IPS-20b (cell line): Measurements from ENCODE around the gene MKNK1.

Source experiments
- H3K27ac ChIP-seq: one replicate; pipeline ENCODE4 v1.5.1; 2013; ENCODE audit warnings: low read length
- H3K27me3 ChIP-seq: 2 replicates; pipeline ENCODE4 v1.6.1; 2013; ENCODE audit warnings: mild to moderate bottlenecking, low read length, inconsistent platforms; ENCODE audit not compliant: insufficient read depth
- H3K36me3 ChIP-seq: 2 replicates; pipeline ENCODE4 v1.6.1; 2013; ENCODE audit warnings: low read depth, mild to moderate bottlenecking, inconsistent platforms, low read length, moderate library complexity; ENCODE audit not compliant: insufficient read depth
- H3K4me1 ChIP-seq: 2 replicates; pipeline ENCODE4 v1.6.1; 2013; ENCODE audit warnings: mild to moderate bottlenecking, control low read depth, inconsistent platforms, low read length, moderate library complexity; ENCODE audit not compliant: insufficient read depth
- H3K4me3 ChIP-seq: 2 replicates; pipeline ENCODE4 v1.5.1; 2013; ENCODE audit warnings: mild to moderate bottlenecking, low read length, inconsistent platforms
- H3K9ac ChIP-seq: 2 replicates; pipeline ENCODE4 v1.6.1; 2013; ENCODE audit warnings: low read depth, mild to moderate bottlenecking, inconsistent platforms, low read length, moderate library complexity
- H3K9me3 ChIP-seq: 2 replicates; pipeline ENCODE4 v1.6.1; 2013; ENCODE audit warnings: mild to moderate bottlenecking, low read depth, low read length, inconsistent platforms; ENCODE audit not compliant: insufficient read depth

MKNK1 gene

GRCh38 chr1:46569884-46570725 is 34.0 kb downstream of the MKNK1 start:
- H3K36me3 ChIP-seq: no peaks in the 10 kb centered on the region
- H3K4me3 ChIP-seq: no peak overlapping the region
- peaks cover 13% of the 10 kb centered on the region; the same call in 1 of the 2 replicates for H3K4me1 ChIP-seq
- H3K27me3 ChIP-seq: no peaks in the 10 kb centered on the region
- H3K9me3 ChIP-seq: no peaks in the 10 kb centered on the region
- H3K27ac ChIP-seq: no peak overlapping the region
- no peak overlapping the region for H3K9ac ChIP-seq

- no peak overlapping the region for H3K27ac ChIP-seq
- H3K4me1 ChIP-seq: peaks cover 11% of the 10 kb centered on the region; the same call in 1 of the 2 replicates
- no peak overlapping the region for H3K4me3 ChIP-seq
- no peaks in the 10 kb centered on the region for H3K27me3 ChIP-seq
- H3K9ac ChIP-seq: no peak overlapping the region
- no peaks in the 10 kb centered on the region for H3K36me3 ChIP-seq
- H3K9me3 ChIP-seq: no peaks in the 10 kb centered on the region
Measured at GRCh38 chr1:46569116-46569515, 35.0 kb downstream of the MKNK1 start.

- no peak overlapping the region for H3K27ac ChIP-seq
- H3K4me3 ChIP-seq: no peak overlapping the region
- no peaks in the 10 kb centered on the region for H3K36me3 ChIP-seq
- H3K4me1 ChIP-seq: peaks cover 11% of the 10 kb centered on the region; the same call in 1 of the 2 replicates
- no peaks in the 10 kb centered on the region for H3K9me3 ChIP-seq
- H3K9ac ChIP-seq: no peak overlapping the region
- H3K27me3 ChIP-seq: no peaks in the 10 kb centered on the region
Measured at GRCh38 chr1:46568461-46568891, 35.6 kb downstream of the MKNK1 start.

GRCh38 chr1:46563341-46563740 is 40.7 kb downstream of the MKNK1 start:
- Histone ChIP-seq H3K36me3 (no peaks in the 10 kb centered on the region), H3K27me3 (no peaks in the 10 kb centered on the region)

GRCh38 chr1:46562498-46562897 is 41.6 kb downstream of the MKNK1 start:
- Histone ChIP-seq H3K27ac (no peak overlapping the region), H3K27me3 (no peaks in the 10 kb centered on the region), H3K4me3 (no peak overlapping the region), H3K36me3 (no peaks in the 10 kb centered on the region), H3K9me3 (no peaks in the 10 kb centered on the region), H3K9ac (no peak overlapping the region), H3K4me1 (no peaks in the 10 kb centered on the region)

More at GRCh38 chr1:46563341-46563740, 40.7 kb downstream of the MKNK1 start:
- Histone ChIP-seq H3K27ac (no peak overlapping the region), H3K9ac (no peak overlapping the region), H3K4me1 (no peaks in the 10 kb centered on the region), H3K9me3 (no peaks in the 10 kb centered on the region), H3K4me3 (no peak overlapping the region)

- no peaks in the 10 kb centered on the region for H3K9me3 ChIP-seq
- no peak overlapping the region for H3K4me3 ChIP-seq
- H3K36me3 ChIP-seq: no peaks in the 10 kb centered on the region
- no peak overlapping the region for H3K27ac ChIP-seq
- no peak overlapping the region for H3K9ac ChIP-seq
- H3K4me1 ChIP-seq: no peaks in the 10 kb centered on the region
- no peaks in the 10 kb centered on the region for H3K27me3 ChIP-seq
Measured at GRCh38 chr1:46558966-46559365, 45.1 kb downstream of the MKNK1 start.

- Histone ChIP-seq H3K4me3 (no peak overlapping the region), H3K9me3 (no peaks in the 10 kb centered on the region), H3K27ac (no peak overlapping the region), H3K9ac (no peak overlapping the region), H3K27me3 (no peaks in the 10 kb centered on the region), H3K4me1 (no peaks in the 10 kb centered on the region), H3K36me3 (no peaks in the 10 kb centered on the region)
Measured at GRCh38 chr1:46558141-46558963, 45.7 kb downstream of the MKNK1 start.

GRCh38 chr1:46557403-46557802 is 46.7 kb downstream of the MKNK1 start:
- H3K4me3 ChIP-seq: no peak overlapping the region
- H3K4me1 ChIP-seq: no peaks in the 10 kb centered on the region
- H3K27me3 ChIP-seq: no peaks in the 10 kb centered on the region
- no peaks in the 10 kb centered on the region for H3K9me3 ChIP-seq
- H3K36me3 ChIP-seq: no peaks in the 10 kb centered on the region
- H3K27ac ChIP-seq: no peak overlapping the region
- H3K9ac ChIP-seq: no peak overlapping the region

- Histone ChIP-seq H3K27me3 (no peaks in the 10 kb centered on the region), H3K4me3 (no peak overlapping the region), H3K36me3 (no peaks in the 10 kb centered on the region), H3K9me3 (no peaks in the 10 kb centered on the region), H3K4me1 (no peaks in the 10 kb centered on the region), H3K9ac (no peak overlapping the region), H3K27ac (no peak overlapping the region)
Measured at GRCh38 chr1:46556822-46557221, 47.2 kb downstream of the MKNK1 start.

- Histone ChIP-seq H3K27me3 (peaks cover 6% of the 10 kb centered on the region), H3K4me3 (no peak overlapping the region), H3K27ac (no peak overlapping the region), H3K4me1 (no peaks in the 10 kb centered on the region), H3K9me3 (no peaks in the 10 kb centered on the region), H3K9ac (no peak overlapping the region), H3K36me3 (no peaks in the 10 kb centered on the region)
Measured at GRCh38 chr1:46555826-46556619, 48.0 kb downstream of the MKNK1 start.

- no peak overlapping the region for H3K27ac ChIP-seq
- H3K9ac ChIP-seq: no peak overlapping the region
- no peaks in the 10 kb centered on the region for H3K36me3 ChIP-seq
- H3K27me3 ChIP-seq: peaks cover 8% of the 10 kb centered on the region
- H3K4me3 ChIP-seq: no peak overlapping the region
- H3K9me3 ChIP-seq: no peaks in the 10 kb centered on the region
- H3K4me1 ChIP-seq: no peaks in the 10 kb centered on the region
Measured at GRCh38 chr1:46554597-46555381, 49.3 kb downstream of the MKNK1 start.
